NCI-H1092 (cell line): ENCODE results near the gene SFXN4.
"Not testable (repeated sequence)": the region's sequence is repeated elsewhere in the genome, so short reads cannot be mapped to it uniquely, and the experiment has no call there.

Experiments
- DNase-seq: peaks from one replicate; lab custom pipeline; 2025; lab: John Stamatoyannopoulos, UW

SFXN4 gene

GRCh38 chr10:119140603-119141245 lies 24.8 kb downstream of the SFXN4 start:
- DNase-seq = no peak

DNA sequence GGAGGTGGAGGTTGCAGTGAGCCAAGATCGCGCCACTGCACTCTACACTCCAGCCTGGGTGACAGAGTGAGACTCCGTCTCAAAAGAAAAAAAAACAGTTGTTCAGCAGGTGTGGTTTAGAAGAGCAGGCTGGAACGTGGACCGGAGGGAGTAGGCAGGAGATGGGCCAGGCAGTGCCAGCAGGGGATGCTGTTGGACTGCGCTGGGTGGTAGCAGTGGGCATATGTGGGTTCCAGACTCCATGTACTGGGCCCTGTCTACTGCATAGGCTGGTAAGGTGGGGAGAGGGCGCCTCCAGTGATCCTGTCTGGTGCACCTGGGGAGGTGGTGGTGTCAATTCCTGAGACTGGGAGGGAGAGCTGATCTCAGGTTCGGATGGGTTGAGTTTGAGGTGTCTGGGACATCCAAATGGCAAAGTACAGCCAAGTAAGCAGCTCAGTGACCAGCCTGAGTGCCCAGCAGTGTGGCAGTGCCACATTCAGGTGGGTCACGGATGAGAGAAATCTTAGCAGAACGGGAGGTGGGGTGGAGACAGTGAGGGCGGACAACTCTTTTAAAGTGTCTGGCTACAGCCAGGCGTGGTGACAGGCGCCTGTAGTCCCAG lies 25.9 kb downstream of the SFXN4 start:
- no peak for DNase-seq

- DNase-seq = no peak
Measured at GRCh38 chr10:119138346-119139306, 26.9 kb downstream of the SFXN4 start.

DNA sequence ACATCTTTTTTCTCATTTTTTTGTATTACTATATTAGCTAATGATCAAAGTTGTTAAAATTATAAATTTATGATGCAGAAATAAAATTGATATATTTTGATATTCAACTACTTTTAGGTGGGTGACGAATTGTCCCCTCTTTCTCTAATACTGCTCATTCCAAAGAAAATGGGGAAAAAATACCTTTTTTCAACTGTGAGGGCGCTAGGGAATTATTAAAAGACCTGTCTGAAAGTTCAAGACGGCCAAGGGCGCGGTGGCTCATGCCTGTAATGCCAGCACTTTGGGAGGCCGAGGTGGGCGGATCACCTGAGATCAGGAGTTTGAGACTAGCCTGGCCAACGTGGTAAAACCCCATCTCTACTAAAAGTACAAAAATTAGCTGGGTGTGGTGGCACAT lies 27.6 kb downstream of the SFXN4 start:
- DNase-seq = not testable (repeated sequence)

GRCh38 chr10:119136084-119136483 lies 29.4 kb downstream of the SFXN4 start:
- DNase-seq = no peak

DNA sequence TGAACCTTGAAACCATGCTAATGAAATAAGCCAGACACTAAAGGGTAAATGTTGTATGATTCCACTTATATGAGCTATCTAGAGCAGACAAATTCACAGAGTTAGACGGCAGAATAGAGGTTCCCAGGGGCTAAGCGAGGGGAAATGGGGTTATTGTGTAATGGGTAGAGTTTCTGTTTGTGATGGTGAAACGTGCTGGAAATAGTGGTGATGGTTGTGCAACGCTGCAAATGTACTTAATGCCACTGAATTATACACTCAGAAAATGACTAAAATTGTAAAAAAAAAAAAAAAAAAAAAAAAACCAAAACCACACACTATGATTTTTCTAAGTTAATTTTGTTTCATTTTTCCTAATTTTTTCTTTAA lies 30.0 kb downstream of the SFXN4 start:
- DNase-seq = no peak

DNA sequence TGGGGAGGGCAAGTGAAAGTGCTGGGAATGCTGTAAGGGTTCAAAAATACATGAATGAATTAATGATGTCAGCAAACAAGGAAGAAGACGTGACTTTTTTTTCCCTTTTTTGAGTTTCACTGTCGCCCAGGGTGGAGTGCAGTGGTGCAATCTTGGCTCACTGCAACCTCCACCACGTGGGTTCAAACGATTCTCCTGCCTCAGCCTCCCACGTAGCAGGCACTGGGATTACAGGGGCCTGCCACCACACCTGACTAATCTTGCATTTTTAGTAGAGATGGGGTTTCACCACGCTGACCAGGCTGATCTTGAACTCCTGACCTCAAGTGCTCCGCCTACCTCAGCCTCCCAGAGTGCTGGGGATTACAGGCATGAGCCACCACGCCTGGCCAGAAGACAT lies 31.6 kb downstream of the SFXN4 start:
- DNase-seq = no peak

GRCh38 chr10:119132521-119133345 lies 32.8 kb downstream of the SFXN4 start:
- DNase-seq = no peak

DNA sequence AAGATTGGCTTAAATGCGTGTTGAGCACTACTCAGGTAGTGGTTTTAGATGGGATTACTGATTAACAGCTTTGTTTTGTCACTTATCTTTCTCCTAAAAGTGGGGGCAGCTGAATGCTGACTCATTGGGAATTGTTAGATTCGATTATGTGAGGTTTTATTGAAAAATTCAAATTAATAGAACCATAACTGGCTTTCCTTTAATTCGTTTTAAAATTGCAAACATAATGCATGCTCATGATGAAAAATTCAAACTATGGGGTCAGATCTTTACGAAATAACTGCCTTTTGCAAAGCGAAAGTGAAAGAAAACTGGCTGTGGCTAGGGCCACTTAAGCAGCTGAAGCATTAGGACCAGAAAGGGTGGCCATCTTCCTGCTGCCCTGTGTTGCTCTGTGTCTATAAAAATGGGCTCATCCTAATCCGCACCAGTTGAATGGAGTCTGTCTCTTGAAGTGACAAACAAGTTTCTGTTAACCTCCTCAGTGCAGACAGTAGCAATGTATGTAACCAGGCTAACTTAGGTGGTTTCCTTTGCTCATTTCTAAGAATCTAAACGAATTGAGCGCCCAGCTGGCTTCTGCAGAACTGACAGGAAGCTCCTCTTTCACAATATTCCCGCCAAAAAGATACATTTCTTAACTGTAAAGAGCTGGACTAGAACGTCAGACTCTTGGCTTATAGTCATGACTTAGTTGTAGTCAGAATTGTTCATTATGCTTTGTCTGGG lies 33.8 kb downstream of the SFXN4 start:
- no peak for DNase-seq

- DNase-seq = no peak
Measured at GRCh38 chr10:119129721-119130120, 35.8 kb downstream of the SFXN4 start.

DNA sequence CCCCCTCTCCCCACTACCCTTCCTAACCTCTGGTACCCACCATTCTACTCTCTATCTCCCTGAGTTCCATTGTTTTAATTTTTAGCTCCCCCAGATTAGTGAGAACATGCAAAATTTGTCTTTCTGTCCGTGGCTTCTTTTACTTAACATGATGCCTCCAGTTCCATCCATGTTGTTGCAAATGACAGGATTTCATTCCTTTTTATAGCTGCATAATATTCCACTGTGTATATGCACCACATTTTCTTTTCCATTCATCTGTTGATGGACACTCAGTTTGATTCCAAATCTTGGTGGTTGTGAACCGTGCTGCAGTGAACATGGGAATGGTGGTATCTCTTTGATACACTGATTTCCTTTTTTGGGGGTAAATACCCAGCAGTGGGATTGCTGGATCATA lies 39.6 kb downstream of the SFXN4 start:
- no peak for DNase-seq

DNA sequence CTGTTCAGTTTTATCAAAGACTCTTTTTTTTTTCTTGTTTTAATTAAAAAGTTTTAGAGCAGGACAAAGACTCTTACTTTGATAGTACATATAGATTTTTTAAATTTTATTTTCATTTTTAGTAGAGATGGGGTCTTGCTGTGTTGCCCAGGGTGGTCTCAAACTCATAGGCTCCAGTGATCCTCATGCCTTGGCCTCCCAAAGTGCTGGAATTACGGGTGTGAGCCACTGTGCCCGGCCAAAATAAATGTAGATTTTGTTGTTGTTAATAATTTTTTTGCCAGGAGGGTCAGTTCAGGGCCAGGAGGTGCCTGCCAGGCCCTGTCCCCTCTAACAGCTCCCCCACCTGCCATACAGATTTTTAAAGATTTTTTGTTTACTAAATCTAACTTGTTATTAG lies 44.6 kb downstream of the SFXN4 start:
- DNase-seq = no peak

DNA sequence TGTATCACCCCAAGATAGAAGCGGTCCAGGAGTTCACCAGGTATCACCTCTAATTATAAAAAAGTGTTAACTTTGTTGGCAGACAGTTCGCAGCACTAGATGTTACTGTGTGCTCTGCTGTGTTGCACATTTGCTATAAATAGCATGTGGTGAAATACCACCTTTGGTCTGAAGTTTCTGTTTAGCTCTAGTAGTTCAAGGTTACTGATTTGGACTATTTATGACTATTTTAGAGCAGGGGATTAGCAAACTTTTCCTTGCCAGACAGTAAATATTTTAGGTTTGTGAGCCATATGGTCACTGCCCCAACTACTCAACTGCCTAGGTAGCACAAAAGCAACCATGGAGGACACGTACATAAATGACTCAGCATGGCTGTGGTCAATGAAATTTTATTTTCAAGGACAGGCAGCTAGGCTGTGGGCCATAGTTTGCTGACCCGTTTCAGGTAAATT lies 45.1 kb downstream of the SFXN4 start:
- DNase-seq = no peak

DNA sequence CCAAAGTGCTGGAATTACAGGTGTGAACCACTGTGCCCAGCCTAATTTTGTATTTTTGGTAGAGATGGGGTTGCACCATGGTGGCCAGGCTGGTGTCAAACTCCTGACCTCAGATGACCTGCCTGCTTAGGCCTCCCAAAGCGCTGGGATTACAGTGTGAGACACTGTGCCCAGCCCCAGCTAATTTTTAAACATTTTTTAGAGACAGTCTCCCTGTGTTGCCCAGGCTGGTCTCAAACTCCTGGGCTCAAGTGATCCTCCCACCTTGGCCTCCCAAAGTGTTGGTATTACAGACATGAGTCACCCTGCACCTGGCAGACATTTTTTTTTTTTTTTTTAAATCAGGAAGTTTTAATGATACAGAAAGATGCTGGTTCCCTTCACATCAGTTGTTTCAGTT lies 46.1 kb downstream of the SFXN4 start:
- no peak for DNase-seq

GRCh38 chr10:119118231-119118630 lies 47.3 kb downstream of the SFXN4 start:
- no peak for DNase-seq

- no peak for DNase-seq
Measured at GRCh38 chr10:119116326-119116951, 49.1 kb downstream of the SFXN4 start.

DNA sequence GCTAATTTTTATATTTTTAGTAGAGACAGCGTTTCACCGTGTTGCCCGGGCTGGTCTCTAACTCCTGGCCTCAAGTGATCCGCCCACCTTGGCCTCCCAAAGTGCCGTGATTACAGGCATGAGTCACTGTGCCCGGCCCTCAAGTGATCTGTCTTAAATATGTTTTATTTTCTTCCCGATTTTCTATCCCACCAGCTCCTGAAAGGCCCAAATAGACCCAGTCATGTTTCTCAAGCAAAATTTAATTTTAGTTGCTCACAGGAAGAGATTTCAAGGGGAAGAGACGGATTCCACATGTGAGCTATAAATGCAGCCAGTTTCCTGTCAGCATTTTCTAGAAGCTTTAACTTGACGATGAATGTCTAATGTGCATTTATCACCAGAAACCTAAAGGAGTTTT lies 49.6 kb downstream of the SFXN4 start:
- DNase-seq = no peak

DNA sequence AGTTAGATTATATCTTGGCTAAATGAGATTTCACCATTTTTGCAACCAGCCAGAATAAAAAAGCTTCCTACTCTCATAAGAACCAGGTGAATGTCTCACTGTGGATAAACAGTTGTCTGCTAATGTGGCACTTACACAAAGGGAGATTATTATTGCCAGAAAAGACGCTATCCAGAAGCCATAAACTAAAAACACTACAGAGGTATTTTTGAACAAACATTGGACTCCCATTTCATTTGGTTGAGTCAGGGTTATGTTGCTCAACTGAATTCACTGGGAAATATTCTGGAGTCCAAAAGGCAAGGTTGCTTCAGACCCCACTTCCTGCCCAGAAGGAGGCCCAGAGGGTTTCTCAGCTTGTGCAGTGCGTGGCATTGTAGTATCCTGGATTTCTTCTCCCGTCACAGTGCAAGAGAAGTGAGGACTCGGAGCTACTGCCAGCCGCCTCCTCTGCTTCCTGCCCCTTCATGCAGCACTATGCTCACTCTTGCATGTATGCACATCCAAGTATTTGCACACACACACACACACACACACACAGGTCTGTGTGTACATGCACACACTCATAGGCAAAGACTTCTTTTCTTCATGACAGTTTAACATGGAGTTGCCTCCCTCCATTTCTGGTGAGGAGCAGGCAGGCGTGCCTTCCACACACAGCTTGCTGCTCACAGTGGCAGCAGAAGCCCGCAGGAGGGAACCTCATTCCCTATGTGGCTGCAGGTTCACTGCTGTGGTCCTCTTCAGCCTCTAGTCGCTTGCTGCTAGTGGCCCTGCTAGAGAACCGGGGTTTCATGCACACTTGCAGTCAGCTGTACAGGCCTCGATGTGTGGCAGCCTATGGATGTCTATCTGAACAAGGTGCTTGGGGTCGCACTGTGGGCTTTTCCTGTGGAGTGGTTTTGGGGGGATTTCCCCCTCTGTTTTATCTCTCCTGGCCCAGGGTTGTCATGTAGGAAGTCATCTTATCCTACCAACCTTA lies 51.5 kb downstream of the SFXN4 start:
- DNase-seq = no peak

DNA sequence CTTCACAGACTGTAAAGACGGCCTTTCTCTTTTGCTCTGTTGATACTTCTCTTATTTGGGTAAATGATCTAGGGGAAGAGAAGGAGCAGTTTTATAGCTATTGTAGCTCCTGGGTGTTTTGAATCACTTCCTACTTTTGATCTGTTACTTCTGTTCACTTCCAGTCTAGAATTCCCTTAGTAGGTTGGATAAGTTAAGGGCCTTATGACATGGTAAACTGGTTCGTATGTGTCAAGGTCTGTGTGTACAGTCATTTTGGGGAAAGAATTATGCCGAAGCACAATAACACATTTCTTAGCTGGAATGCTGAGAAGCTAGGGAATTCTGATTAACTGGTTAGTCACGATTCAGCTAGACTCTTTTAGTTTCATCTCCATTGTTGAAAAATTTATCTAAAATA lies 53.5 kb downstream of the SFXN4 start:
- DNase-seq = no peak

GRCh38 chr10:119107771-119108170 lies 57.7 kb downstream of the SFXN4 start:
- not testable (repeated sequence) for DNase-seq
